ENCODE results near the gene NOL3. TPM values are rescaled to one million over a fixed set of nuclear protein-coding genes. Genes with fewer than 3 reads are reported as not detected.
A peak's percentile ranks its signal among the peaks of the same experiment; 100 is the strongest.

The NOL3 gene
- total and polyA plus RNA-seq, 9 of the 15 experiments (the other 6 are each of a cell fraction or from before 2014, with no cell fraction given) = 0.45 to 14.0 (median 5.4) TPM

DNA sequence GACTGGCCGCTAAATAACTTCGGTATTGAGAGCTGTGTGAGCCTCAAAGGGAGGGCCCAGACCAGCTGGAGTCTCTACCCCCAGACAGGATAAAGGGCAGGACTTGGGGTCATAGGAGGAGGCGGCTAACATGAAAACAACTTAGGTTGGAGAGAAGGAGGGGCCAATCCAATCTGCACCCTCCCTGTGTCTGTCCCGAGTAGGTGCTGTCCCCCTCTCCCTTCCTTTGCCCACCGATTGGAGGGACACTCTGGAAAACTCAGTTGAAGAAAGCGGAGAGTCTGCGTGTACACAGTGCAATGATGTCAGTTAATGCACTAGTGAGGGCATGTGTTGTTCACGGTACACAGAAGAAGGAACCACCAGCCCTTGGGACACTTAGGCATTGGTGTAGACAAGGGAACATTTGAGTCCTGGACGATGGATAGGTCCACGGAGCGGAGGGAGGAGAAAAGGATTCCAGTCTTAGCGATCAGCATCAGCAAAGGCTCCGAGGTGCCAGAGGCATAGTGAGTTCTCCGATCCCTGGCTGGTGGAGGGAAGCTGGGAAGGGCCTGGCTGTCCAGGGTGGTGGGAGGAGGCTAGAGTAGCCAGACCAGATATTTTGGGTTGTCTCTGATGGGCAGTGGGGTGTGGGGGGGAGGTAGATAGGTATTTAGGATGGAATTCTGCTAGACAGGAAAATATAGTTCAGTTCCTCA is 761 bp downstream of the NOL3 start (continued):
- TF ChIP-seq NFYB (IDR thresholded peaks at IDR 0.05; ENCODE audit: extremely low read depth, insufficient read length) = no peak
- TF ChIP-seq NKRF (IDR thresholded peaks at IDR 0.05; ENCODE audit: borderline replicate concordance) = peak; percentile 38; the same call in 1 of the 2 replicates
- no peak for TF ChIP-seq ZBTB34 (CRISPR knock-in tag; IDR thresholded peaks at IDR 0.05)
- no peak for TF ChIP-seq YY1 (IDR thresholded peaks at IDR 0.05; ENCODE audit: borderline replicate concordance in 1 of 3, control insufficient read depth in 1 of 3, extremely low read depth in 1 of 3, insufficient read depth in 3 of 3, insufficient read length in 1 of 3, insufficient replicate concordance in 2 of 3, low read depth in 1 of 3, low read length in 2 of 3)
- TF ChIP-seq RFX5 (IDR thresholded peaks at IDR 0.05; ENCODE audit: low read depth, low read length) = no peak
- no peak for TF ChIP-seq BMI1 (IDR thresholded peaks at IDR 0.05; ENCODE audit: low read length)
- TF ChIP-seq, protein P1, sequence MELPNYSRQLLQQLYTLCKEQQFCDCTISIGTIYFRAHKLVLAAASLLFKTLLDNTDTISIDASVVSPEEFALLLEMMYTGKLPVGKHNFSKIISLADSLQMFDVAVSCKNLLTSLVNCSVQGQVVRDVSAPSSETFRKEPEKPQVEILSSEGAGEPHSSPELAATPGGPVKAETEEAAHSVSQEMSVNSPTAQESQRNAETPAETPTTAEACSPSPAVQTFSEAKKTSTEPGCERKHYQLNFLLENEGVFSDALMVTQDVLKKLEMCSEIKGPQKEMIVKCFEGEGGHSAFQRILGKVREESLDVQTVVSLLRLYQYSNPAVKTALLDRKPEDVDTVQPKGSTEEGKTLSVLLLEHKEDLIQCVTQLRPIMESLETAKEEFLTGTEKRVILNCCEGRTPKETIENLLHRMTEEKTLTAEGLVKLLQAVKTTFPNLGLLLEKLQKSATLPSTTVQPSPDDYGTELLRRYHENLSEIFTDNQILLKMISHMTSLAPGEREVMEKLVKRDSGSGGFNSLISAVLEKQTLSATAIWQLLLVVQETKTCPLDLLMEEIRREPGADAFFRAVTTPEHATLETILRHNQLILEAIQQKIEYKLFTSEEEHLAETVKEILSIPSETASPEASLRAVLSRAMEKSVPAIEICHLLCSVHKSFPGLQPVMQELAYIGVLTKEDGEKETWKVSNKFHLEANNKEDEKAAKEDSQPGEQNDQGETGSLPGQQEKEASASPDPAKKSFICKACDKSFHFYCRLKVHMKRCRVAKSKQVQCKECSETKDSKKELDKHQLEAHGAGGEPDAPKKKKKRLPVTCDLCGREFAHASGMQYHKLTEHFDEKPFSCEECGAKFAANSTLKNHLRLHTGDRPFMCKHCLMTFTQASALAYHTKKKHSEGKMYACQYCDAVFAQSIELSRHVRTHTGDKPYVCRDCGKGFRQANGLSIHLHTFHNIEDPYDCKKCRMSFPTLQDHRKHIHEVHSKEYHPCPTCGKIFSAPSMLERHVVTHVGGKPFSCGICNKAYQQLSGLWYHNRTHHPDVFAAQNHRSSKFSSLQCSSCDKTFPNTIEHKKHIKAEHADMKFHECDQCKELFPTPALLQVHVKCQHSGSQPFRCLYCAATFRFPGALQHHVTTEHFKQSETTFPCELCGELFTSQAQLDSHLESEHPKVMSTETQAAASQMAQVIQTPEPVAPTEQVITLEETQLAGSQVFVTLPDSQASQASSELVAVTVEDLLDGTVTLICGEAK (IDR thresholded peaks at IDR 0.05) = peak; percentile 48; the same call in 1 of the 2 replicates
- TF ChIP-seq, protein P1 (CRISPR knock-in tag; IDR thresholded peaks at IDR 0.05) = no peak
